ENCODE data around the gene KIR2DL3. TPM values are rescaled to one million over a fixed set of nuclear protein-coding genes. Genes with fewer than 3 reads are reported as not detected.

KIR2DL3 gene
- total RNA-seq, 1 donor from 2014 or later, result not detected

DNA sequence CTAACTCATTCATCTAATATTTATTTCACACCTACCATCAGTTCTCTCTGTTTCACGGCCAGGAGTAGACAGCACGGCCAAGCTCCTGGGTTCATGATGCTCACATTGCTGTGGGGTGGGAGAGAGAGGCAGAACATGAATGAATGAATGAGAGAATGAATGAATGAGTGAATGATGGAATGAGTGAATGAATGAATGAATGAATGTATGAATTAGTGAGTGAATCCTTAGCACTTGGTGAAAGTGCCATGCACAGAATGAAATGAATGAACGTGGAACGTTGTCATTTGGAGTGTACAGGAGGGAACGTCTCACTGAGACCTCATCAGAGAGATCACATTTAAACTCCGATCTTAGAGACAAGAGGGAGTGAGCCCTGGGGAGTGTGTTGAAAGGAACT, 53.2 kb downstream of the KIR2DL3 start:
- no peak for DNase-seq (ENCODE audit: low read depth in 2 of 2)

DNA sequence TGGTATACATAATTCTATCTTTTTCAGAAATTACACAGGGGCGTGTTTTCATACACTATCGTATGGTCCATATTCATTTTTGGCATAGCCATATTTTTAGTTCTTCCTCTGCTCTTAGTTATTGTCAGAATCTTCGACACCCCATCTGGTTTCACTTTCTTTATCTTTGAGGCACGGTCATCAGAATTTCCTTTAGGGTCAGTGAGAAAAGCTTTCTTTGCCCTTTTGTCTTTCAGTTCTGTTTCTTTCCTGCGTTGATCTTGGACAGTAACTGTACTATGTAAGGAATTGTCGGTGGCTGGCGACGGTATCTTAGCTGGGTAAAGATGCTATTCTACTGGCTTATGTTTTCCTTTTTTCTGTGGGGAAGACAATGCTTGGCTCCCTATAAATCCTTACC, 54.5 kb downstream of the KIR2DL3 start:
- DNase-seq (ENCODE audit: low read depth in 2 of 2), result no peak

DNA sequence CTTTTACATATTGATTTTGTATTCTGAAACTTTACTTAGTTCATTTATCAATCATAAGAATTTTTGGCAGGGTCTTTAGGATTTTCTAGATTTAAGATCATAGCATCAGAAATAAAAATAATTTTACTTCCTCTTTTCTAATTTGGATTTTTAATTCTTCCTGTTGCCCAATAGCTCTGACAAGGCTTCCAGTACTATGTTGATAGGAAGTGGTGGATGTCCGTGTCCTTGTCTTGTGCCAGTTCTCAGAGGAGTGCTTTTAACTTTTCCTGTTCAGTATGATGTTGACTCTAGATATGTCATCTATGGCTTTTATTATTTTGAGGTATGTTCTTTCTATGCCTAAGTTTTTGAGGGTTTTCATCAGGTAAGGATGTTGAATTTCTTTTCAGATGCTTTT, 57.4 kb downstream of the KIR2DL3 start:
- DNase-seq (ENCODE audit: low read depth in 2 of 2), result no peak

Other genes with a start within 250 kb of the KIR2DL3 start
- not detected in 2 replicates for gene LAIR2, start 235.7 kb upstream of the KIR2DL3 start, total RNA-seq
- gene LILRA2, start 164.7 kb upstream of the KIR2DL3 start, total RNA-seq, result not detected in 2 replicates
- gene LILRA1, start 144.9 kb upstream of the KIR2DL3 start, total RNA-seq, result not detected in 2 replicates
- 0.13 TPM in 1 of 2 replicates, not detected in the other for gene LILRB1, start 108.0 kb upstream of the KIR2DL3 start, total RNA-seq
- not detected in 2 replicates for gene LILRB4, start 75.5 kb upstream of the KIR2DL3 start, total RNA-seq
- not detected in 2 replicates for gene KIR3DL3, start 14.1 kb upstream of the KIR2DL3 start, total RNA-seq
- not detected in 2 replicates for gene KIR2DL1, start 31.3 kb downstream of the KIR2DL3 start, total RNA-seq
- gene KIR2DL4, start 65.1 kb downstream of the KIR2DL3 start, total RNA-seq, result not detected in 2 replicates
- gene KIR3DL1, start 78.0 kb downstream of the KIR2DL3 start, total RNA-seq, result not detected in 2 replicates
- gene KIR2DS4, start 94.2 kb downstream of the KIR2DL3 start, total RNA-seq, result not detected in 2 replicates
- not detected in 2 replicates for gene KIR3DL2, start 111.9 kb downstream of the KIR2DL3 start, total RNA-seq
- not detected in 2 replicates for gene FCAR, start 135.7 kb downstream of the KIR2DL3 start, total RNA-seq
- not detected in 2 replicates for gene NCR1, start 167.6 kb downstream of the KIR2DL3 start, total RNA-seq
- not detected in 2 replicates for gene NLRP7, start 209.0 kb downstream of the KIR2DL3 start, total RNA-seq
- 4.9 TPM in 1 of 2 replicates, not detected in the other for gene NLRP2, start 227.9 kb downstream of the KIR2DL3 start, total RNA-seq